B cell (primary cell): ENCODE data around the gene SNW1.

Experiments used
- EZH2 ChIP-seq: IDR thresholded peaks from 2 replicates; pipeline ENCODE4 v1.6.1; 2012; ENCODE audit warnings: borderline replicate concordance, low read depth, mild to moderate bottlenecking, moderate library complexity, low read length; ENCODE audit not compliant: insufficient read depth, poor library complexity, severe bottlenecking
- TF ChIP-seq, protein P1 (sequence below): fragments of 200-600 bp; IDR thresholded peaks from one replicate; pipeline ENCODE4 v1.8.0; 2022; ENCODE audit warnings: antibody characterized with exemption, mild to moderate bottlenecking

DNA sequence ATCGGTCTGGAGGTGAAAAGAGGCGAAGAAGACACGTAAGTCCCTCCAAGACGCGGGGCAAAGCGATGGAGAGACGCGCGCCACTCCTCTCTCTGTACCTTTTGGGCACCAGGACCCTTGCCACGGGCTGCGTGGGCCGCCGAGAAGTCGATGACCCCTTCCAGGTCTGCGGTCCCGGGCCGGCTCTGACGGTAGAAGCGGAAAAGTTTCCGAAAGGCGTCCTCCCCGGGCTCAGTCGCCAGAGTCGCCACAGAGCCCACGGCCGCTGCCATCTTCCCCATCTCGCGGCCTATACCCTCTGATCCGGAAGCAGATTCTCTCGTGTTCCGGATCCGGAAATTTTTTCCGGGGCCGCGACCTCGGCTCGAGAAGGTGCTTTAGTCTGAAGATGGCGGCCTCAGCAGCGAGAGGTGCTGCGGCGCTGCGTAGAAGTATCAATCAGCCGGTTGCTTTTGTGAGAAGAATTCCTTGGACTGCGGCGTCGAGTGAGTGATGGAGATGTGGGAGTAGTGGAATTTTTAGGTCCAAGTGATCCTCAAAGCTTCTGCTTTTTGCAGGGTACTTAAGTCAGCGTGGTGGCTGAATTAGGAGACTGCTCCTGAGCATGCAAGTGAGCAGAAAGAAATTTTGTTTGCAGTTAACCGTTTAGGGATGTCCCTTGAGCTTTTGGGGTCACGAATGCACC lies 53.1 kb downstream of the SNW1 start, which contains the start of the genes ALKBH1 and SLIRP:
- TF ChIP-seq, protein P1, sequence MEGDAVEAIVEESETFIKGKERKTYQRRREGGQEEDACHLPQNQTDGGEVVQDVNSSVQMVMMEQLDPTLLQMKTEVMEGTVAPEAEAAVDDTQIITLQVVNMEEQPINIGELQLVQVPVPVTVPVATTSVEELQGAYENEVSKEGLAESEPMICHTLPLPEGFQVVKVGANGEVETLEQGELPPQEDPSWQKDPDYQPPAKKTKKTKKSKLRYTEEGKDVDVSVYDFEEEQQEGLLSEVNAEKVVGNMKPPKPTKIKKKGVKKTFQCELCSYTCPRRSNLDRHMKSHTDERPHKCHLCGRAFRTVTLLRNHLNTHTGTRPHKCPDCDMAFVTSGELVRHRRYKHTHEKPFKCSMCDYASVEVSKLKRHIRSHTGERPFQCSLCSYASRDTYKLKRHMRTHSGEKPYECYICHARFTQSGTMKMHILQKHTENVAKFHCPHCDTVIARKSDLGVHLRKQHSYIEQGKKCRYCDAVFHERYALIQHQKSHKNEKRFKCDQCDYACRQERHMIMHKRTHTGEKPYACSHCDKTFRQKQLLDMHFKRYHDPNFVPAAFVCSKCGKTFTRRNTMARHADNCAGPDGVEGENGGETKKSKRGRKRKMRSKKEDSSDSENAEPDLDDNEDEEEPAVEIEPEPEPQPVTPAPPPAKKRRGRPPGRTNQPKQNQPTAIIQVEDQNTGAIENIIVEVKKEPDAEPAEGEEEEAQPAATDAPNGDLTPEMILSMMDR, result no peak
- no peak for TF ChIP-seq EZH2
